Activated CD4-positive, alpha-beta T cell treated with anti-CD3 and anti-CD28 coated beads for 48 hours (primary cell): ENCODE results near the gene LGR4.

Experiments used
- DNase-seq: peaks from one replicate; pipeline ENCODE4 v3.0.0-alpha.2; 2020

LGR4 gene

GRCh38 chr11:27485930-27486773 lies 13.6 kb upstream of the LGR4 start:
- DNase-seq, result peak; percentile 25

GRCh38 chr11:27482793-27483192 lies 10.2 kb upstream of the LGR4 start:
- no peak for DNase-seq

- no peak for DNase-seq
These were observed 9.4 kb upstream of the LGR4 start for GRCh38 chr11:27481992-27482391.

GRCh38 chr11:27477831-27478230 lies 5.2 kb upstream of the LGR4 start:
- no peak for DNase-seq

GRCh38 chr11:27477243-27477642 lies 4.7 kb upstream of the LGR4 start:
- DNase-seq, result no peak

- DNase-seq, result no peak
These were observed 3.0 kb upstream of the LGR4 start for GRCh38 chr11:27475622-27476021.

- DNase-seq, result no peak
These were observed 422 bp upstream of the LGR4 start for GRCh38 chr11:27473017-27473406.

- peak; percentile 15 for DNase-seq
These were observed 797 bp downstream of the LGR4 start for GRCh38 chr11:27471589-27472397.

- DNase-seq, result no peak
These were observed 1.6 kb downstream of the LGR4 start for GRCh38 chr11:27470826-27471588.

GRCh38 chr11:27470166-27470565 lies 2.4 kb downstream of the LGR4 start:
- DNase-seq, result no peak

GRCh38 chr11:27468995-27469695 lies 3.4 kb downstream of the LGR4 start:
- no peak for DNase-seq

GRCh38 chr11:27468209-27468994 lies 4.2 kb downstream of the LGR4 start:
- no peak for DNase-seq

- no peak for DNase-seq
These were observed 5.2 kb downstream of the LGR4 start for GRCh38 chr11:27467181-27467913.

GRCh38 chr11:27466363-27466762 lies 6.2 kb downstream of the LGR4 start:
- DNase-seq, result no peak

- no peak for DNase-seq
These were observed 7.0 kb downstream of the LGR4 start for GRCh38 chr11:27465629-27466028.

GRCh38 chr11:27464909-27465308 lies 7.7 kb downstream of the LGR4 start:
- DNase-seq, result no peak

GRCh38 chr11:27464289-27464696 lies 8.3 kb downstream of the LGR4 start:
- no peak for DNase-seq

GRCh38 chr11:27462543-27462942 lies 10.0 kb downstream of the LGR4 start:
- DNase-seq, result no peak

- DNase-seq, result no peak
These were observed 12.2 kb downstream of the LGR4 start for GRCh38 chr11:27460158-27460978.

- DNase-seq, result no peak
These were observed 13.4 kb downstream of the LGR4 start for GRCh38 chr11:27459191-27459590.
